HG02870 (cell line): ENCODE data around the gene ASTN2.

Experiments used
- ATAC-seq: cut with Tn5 transposase; IDR thresholded peaks from one replicate; pipeline ENCODE4 v1.9.1; 2021; ENCODE audit warnings: mild to moderate bottlenecking, moderate library complexity; ENCODE audit not compliant: unreplicated experiment

Gene ASTN2

GRCh38 chr9:116451500-116452115, 963.2 kb downstream of the ASTN2 start:
- no peak for ATAC-seq

GRCh38 chr9:116450378-116451139, 964.3 kb downstream of the ASTN2 start:
- peak; percentile 95 for ATAC-seq

GRCh38 chr9:116449949-116450348, 964.9 kb downstream of the ASTN2 start:
- ATAC-seq, result no peak

- ATAC-seq, result no peak
These were observed 966.4 kb downstream of the ASTN2 start for GRCh38 chr9:116448431-116448830.

- ATAC-seq, result no peak
These were observed 966.9 kb downstream of the ASTN2 start for GRCh38 chr9:116447934-116448333.

GRCh38 chr9:116442528-116442927, 972.3 kb downstream of the ASTN2 start:
- no peak for ATAC-seq

- no peak for ATAC-seq
These were observed 977.2 kb downstream of the ASTN2 start for GRCh38 chr9:116437411-116438370.

- ATAC-seq, result no peak
These were observed 978.7 kb downstream of the ASTN2 start for GRCh38 chr9:116436121-116436520.

- ATAC-seq, result no peak
These were observed 979.2 kb downstream of the ASTN2 start for GRCh38 chr9:116435706-116436105.

- no peak for ATAC-seq
These were observed 980.5 kb downstream of the ASTN2 start for GRCh38 chr9:116434314-116434713.

GRCh38 chr9:116432051-116432450, 982.8 kb downstream of the ASTN2 start:
- no peak for ATAC-seq

GRCh38 chr9:116430849-116431248, 984.0 kb downstream of the ASTN2 start:
- no peak for ATAC-seq

GRCh38 chr9:116425244-116425643, 989.6 kb downstream of the ASTN2 start:
- ATAC-seq, result no peak

GRCh38 chr9:116423149-116423548, 991.7 kb downstream of the ASTN2 start:
- no peak for ATAC-seq

GRCh38 chr9:116422119-116422979, 992.5 kb downstream of the ASTN2 start:
- ATAC-seq, result no peak

- ATAC-seq, result no peak
These were observed 993.8 kb downstream of the ASTN2 start for GRCh38 chr9:116420993-116421538.

GRCh38 chr9:116419181-116419580, 995.7 kb downstream of the ASTN2 start:
- ATAC-seq, result no peak

- ATAC-seq, result no peak
These were observed 997.4 kb downstream of the ASTN2 start for GRCh38 chr9:116417464-116417863.

- ATAC-seq, result no peak
These were observed 998.4 kb downstream of the ASTN2 start for GRCh38 chr9:116416421-116416820.

- no peak for ATAC-seq
These were observed 1000.5 kb downstream of the ASTN2 start for GRCh38 chr9:116414374-116414773.
